Hepatocyte (in vitro differentiated cells): ENCODE measurements around the gene INTS12.

Experiments
- CTCF ChIP-seq: fragments of 200-600 bp; sonication (generic); IDR thresholded peaks from 2 replicates; pipeline ENCODE4 v1.5.1; 2016; ENCODE audit warnings: antibody characterized with exemption, mild to moderate bottlenecking; ENCODE audit not compliant: poor library complexity
- EZH2 ChIP-seq: fragments of 200-600 bp; sonication (generic); IDR thresholded peaks from 2 replicates; pipeline ENCODE4 v1.6.1; 2016; ENCODE audit warnings: antibody characterized with exemption, mild to moderate bottlenecking, borderline replicate concordance

GRCh38 chr4:105709081-105709450 lies 577 bp upstream of the INTS12 start:
- TF ChIP-seq EZH2 (no peak), CTCF (no peak)
